HepG2 (cell line): ENCODE measurements around the gene LYRM9. TPM values are rescaled to one million over a fixed set of nuclear protein-coding genes. Genes with fewer than 3 reads are reported as not detected.
A peak's percentile ranks its signal among the peaks of the same experiment; 100 is the strongest.

ENCODE experiments used
- ARNTL ChIP-seq: sonication (generic); formaldehyde crosslinking; IDR thresholded peaks from 2 replicates; pipeline ENCODE4 v1.4.0; 2020; ENCODE audit warnings: mild to moderate bottlenecking, missing genetic modification reagents
- BORCS8-MEF2B ChIP-seq: sonication (generic); formaldehyde crosslinking; IDR thresholded peaks from 2 replicates; pipeline ENCODE4 v1.8.0; 2022; ENCODE audit warnings: mild to moderate bottlenecking, missing genetic modification reagents
- BRF2 ChIP-seq: sonication (generic); formaldehyde crosslinking; IDR thresholded peaks from 2 replicates; pipeline ENCODE4 v1.8.1; 2022; ENCODE audit warnings: mild to moderate bottlenecking, missing genetic modification reagents
- CEBPZ ChIP-seq: IDR thresholded peaks from 2 replicates; pipeline ENCODE4 v1.6.1; 2012; ENCODE audit warnings: low read length, improper control_type of control experiment
- ERF ChIP-seq: IDR thresholded peaks from 2 replicates; pipeline ENCODE4 v1.6.1; 2018; ENCODE audit warnings: missing biosample characterization, missing genetic modification reagents
- HMG20B ChIP-seq: conservative IDR thresholded peaks from 2 replicates; pipeline ENCODE4 v1.6.1; 2016; ENCODE audit warnings: missing genetic modification reagents, missing compliant biosample characterization
- LCORL ChIP-seq, 2 experiments: fragments of 450-650 bp in 1 of 2; sonication (generic) in 1 of 2; formaldehyde crosslinking in 1 of 2; IDR thresholded peaks; 2 replicates each; pipeline versions ENCODE4 v1.5.0 to v1.6.1; 2017 to 2020; ENCODE audit warnings: antibody characterized with exemption in 1 of 2, missing genetic modification reagents in 1 of 2
- MLLT10 ChIP-seq: sonication (generic); formaldehyde crosslinking; IDR thresholded peaks from 2 replicates; pipeline ENCODE4 v1.4.0; 2020; ENCODE audit warnings: missing genetic modification reagents
- PHF21A ChIP-seq: sonication (generic); formaldehyde crosslinking; IDR thresholded peaks from 2 replicates; pipeline ENCODE4 v1.5.0; 2020; ENCODE audit warnings: mild to moderate bottlenecking, missing genetic modification reagents
- PRDM10 ChIP-seq: sonication (generic); formaldehyde crosslinking; IDR thresholded peaks from 2 replicates; pipeline ENCODE4 v1.4.0; 2020; ENCODE audit warnings: low read depth, missing genetic modification reagents
- RAD51 ChIP-seq: fragments of 450-650 bp; IDR thresholded peaks from 2 replicates; pipeline ENCODE4 v1.6.1; 2016; ENCODE audit warnings: borderline replicate concordance
- RARA ChIP-seq: IDR thresholded peaks from 2 replicates; pipeline ENCODE4 v1.6.1; 2016; ENCODE audit warnings: missing genetic modification reagents, missing compliant biosample characterization
- SETDB1 ChIP-seq: sonication (generic); formaldehyde crosslinking; IDR thresholded peaks from 2 replicates; pipeline ENCODE4 v1.5.1; 2020; ENCODE audit warnings: missing genetic modification reagents, mild to moderate bottlenecking, borderline replicate concordance
- SP5 ChIP-seq: IDR thresholded peaks from 2 replicates; pipeline ENCODE4 v1.6.1; 2016; ENCODE audit warnings: low read depth, borderline replicate concordance
- TARDBP ChIP-seq: sonication (generic); formaldehyde crosslinking; IDR thresholded peaks from 2 replicates; pipeline ENCODE4 v1.8.0; 2022; ENCODE audit warnings: mild to moderate bottlenecking, missing genetic modification reagents
- THRA ChIP-seq: sonication (generic); formaldehyde crosslinking; IDR thresholded peaks from 2 replicates; pipeline ENCODE4 v1.4.0; 2020; ENCODE audit warnings: missing genetic modification reagents, borderline replicate concordance
- ZNF282 ChIP-seq: fragments of 450-650 bp; IDR thresholded peaks from 2 replicates; pipeline ENCODE4 v1.6.1; 2018; ENCODE audit not compliant: partially characterized antibody
- ZNF296 ChIP-seq: sonication (generic); formaldehyde crosslinking; conservative IDR thresholded peaks from 2 replicates; pipeline ENCODE4 v1.5.0; 2020; ENCODE audit warnings: mild to moderate bottlenecking, missing genetic modification reagents
- ZNF569 ChIP-seq: sonication (generic); formaldehyde crosslinking; IDR thresholded peaks from 2 replicates; pipeline ENCODE4 v1.5.0; 2020; ENCODE audit warnings: mild to moderate bottlenecking, missing genetic modification reagents, moderate library complexity, borderline replicate concordance
- polyA plus RNA-seq, 8 experiments: library from polyadenylated mRNA; depleted of rRNA in 3 of 8; stranded (reverse) in 7 of 8; unstranded in 1 of 8; fragments of >200 nt; fragmentation: Illumina TruSeq in 4 of 8; extraction: Trizol in 4 of 8; gene quantifications; 2 replicates each; pipeline versions ENCODE4 v1.2.1 to v1.2.3, GENCODE V29; 2011 to 2016; ENCODE audit warnings: low read depth in 4 of 8, missing spikeins in 1 of 8, mixed read lengths in 1 of 8; ENCODE audit not compliant: insufficient read depth in 1 of 8
- total RNA-seq, 5 experiments: library from RNA; depleted of rRNA; stranded (reverse); fragments of >200 nt; fragmentation: Illumina TruSeq; extraction: Trizol; gene quantifications; 2 replicates each; pipeline ENCODE4 v1.2.3, GENCODE V29; 2016; ENCODE audit warnings: low read depth in 1 of 5

Gene LYRM9
- total and polyA plus RNA-seq, 2 of the 13 experiments (the other 11 are each of a cell fraction or from before 2014, with no cell fraction given): 0.24 to 0.66 TPM

- TF ChIP-seq PRDM10 (CRISPR knock-in tag): no peak
- no peak for TF ChIP-seq BRF2 (CRISPR knock-in tag)
- no peak for TF ChIP-seq SP5
- no peak for TF ChIP-seq PHF21A (CRISPR knock-in tag)
- TF ChIP-seq ZNF569: no peak
- no peak for TF ChIP-seq ZNF296 (CRISPR knock-in tag)
- TF ChIP-seq THRA (CRISPR knock-in tag): peak; percentile 75; the same call in 1 of the 2 replicates
- no peak for TF ChIP-seq ERF
- no peak for TF ChIP-seq HMG20B (CRISPR knock-in tag)
- TF ChIP-seq MLLT10 (CRISPR knock-in tag): no peak
- no peak for TF ChIP-seq BORCS8-MEF2B (CRISPR knock-in tag)
- no peak for TF ChIP-seq LCORL (IDR thresholded peaks at IDR 0.05)
- no peak for TF ChIP-seq LCORL (CRISPR knock-in tag; IDR thresholded peaks at IDR 0.05)
- TF ChIP-seq TARDBP (CRISPR knock-in tag): no peak
- no peak for TF ChIP-seq SETDB1 (CRISPR knock-in tag)
- no peak for TF ChIP-seq CEBPZ
- 0 out of 2 replicates have a peak, but pooled peaks have one; percentile 10 for TF ChIP-seq RARA (CRISPR knock-in tag)
- 0 out of 2 replicates have a peak, but pooled peaks have one; percentile 13 for TF ChIP-seq RAD51
- TF ChIP-seq ARNTL (CRISPR knock-in tag): 0 out of 2 replicates have a peak, but pooled peaks have one; percentile 20
- TF ChIP-seq ZNF282: no peak
These were observed 4.2 kb downstream of the LYRM9 start (continued) for GRCh38 chr17:27888945-27889344.
